HuH-7 (cell line): ENCODE measurements around the gene CHSY1.

Source experiments
- DNase-seq: peaks from one replicate; pipeline ENCODE4 v3.0.0; 2011; ENCODE audit warnings: low spot score

The CHSY1 gene

GRCh38 chr15:101188637-101189408 is 63.0 kb downstream of the CHSY1 start:
- DNase-seq: no peak

GRCh38 chr15:101187820-101188636 is 63.8 kb downstream of the CHSY1 start:
- DNase-seq: no peak

GRCh38 chr15:101185770-101186169 is 66.1 kb downstream of the CHSY1 start:
- no peak for DNase-seq

GRCh38 chr15:101185336-101185735 is 66.5 kb downstream of the CHSY1 start:
- DNase-seq: no peak

- DNase-seq: no peak
These were observed 67.0 kb downstream of the CHSY1 start for GRCh38 chr15:101184830-101185229.

- DNase-seq: no peak
These were observed 67.9 kb downstream of the CHSY1 start for GRCh38 chr15:101183931-101184305.

GRCh38 chr15:101183226-101183930 is 68.5 kb downstream of the CHSY1 start:
- DNase-seq: no peak

GRCh38 chr15:101182215-101182614 is 69.6 kb downstream of the CHSY1 start:
- no peak for DNase-seq

GRCh38 chr15:101181349-101181748 is 70.5 kb downstream of the CHSY1 start:
- no peak for DNase-seq

GRCh38 chr15:101180620-101181307 is 71.1 kb downstream of the CHSY1 start:
- DNase-seq: no peak

- no peak for DNase-seq
These were observed 72.3 kb downstream of the CHSY1 start for GRCh38 chr15:101179341-101180153.

GRCh38 chr15:101178931-101179330 is 72.9 kb downstream of the CHSY1 start:
- DNase-seq: no peak

- DNase-seq: no peak
These were observed 73.4 kb downstream of the CHSY1 start for GRCh38 chr15:101178479-101178878.

- no peak for DNase-seq
These were observed 74.0 kb downstream of the CHSY1 start for GRCh38 chr15:101177866-101178265.

GRCh38 chr15:101176625-101177024 is 75.2 kb downstream of the CHSY1 start:
- DNase-seq: no peak

- DNase-seq: no peak
These were observed 76.4 kb downstream of the CHSY1 start for GRCh38 chr15:101175401-101175800.

GRCh38 chr15:101174152-101174920 is 77.5 kb downstream of the CHSY1 start:
- DNase-seq: no peak

GRCh38 chr15:101173233-101174119 is 78.4 kb downstream of the CHSY1 start:
- DNase-seq: no peak

GRCh38 chr15:101172501-101173071 is 79.3 kb downstream of the CHSY1 start:
- no peak for DNase-seq
